ENCODE data around the gene OR2H2. TPM values are rescaled to one million over a fixed set of nuclear protein-coding genes. Genes with fewer than 3 reads are reported as not detected.

The OR2H2 gene
- total RNA-seq, 4 donors from 2014 or later: not detected

DNA sequence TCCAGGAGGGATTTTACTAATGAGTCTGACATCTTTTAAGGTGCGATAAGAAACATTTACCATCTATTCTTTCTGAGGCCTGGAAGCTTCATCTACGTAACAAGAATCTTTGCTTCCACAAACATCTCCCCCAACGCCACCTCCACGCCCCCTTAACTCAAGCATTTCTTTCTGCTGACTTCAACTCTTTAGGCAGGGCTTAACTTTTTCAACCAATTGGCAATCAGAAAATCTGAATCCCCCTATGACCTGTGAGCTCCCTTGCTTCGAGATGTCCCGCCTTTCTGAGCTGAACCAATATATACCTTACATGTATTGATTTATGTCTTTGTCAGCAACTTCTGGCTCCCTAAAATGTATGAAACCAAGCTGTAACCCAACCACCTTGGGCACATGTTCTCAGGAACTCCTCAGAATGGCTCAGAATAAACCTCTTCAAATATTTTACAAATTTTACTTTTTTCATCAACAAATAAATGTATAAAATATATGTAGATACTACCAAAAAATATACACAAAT lies 11.5 kb downstream of the OR2H2 start:
- H3K36me3 ChIP-seq: no peaks in the 10 kb centered on the region
- no peaks in the 10 kb centered on the region for H3K4me1 ChIP-seq
- no peak overlapping the region for H3K27ac ChIP-seq
- no peaks in the 10 kb centered on the region for H3K27me3 ChIP-seq
- no peak for TF ChIP-seq POLR2A (IDR thresholded peaks at IDR 0.05)
- TF ChIP-seq, protein P1, sequence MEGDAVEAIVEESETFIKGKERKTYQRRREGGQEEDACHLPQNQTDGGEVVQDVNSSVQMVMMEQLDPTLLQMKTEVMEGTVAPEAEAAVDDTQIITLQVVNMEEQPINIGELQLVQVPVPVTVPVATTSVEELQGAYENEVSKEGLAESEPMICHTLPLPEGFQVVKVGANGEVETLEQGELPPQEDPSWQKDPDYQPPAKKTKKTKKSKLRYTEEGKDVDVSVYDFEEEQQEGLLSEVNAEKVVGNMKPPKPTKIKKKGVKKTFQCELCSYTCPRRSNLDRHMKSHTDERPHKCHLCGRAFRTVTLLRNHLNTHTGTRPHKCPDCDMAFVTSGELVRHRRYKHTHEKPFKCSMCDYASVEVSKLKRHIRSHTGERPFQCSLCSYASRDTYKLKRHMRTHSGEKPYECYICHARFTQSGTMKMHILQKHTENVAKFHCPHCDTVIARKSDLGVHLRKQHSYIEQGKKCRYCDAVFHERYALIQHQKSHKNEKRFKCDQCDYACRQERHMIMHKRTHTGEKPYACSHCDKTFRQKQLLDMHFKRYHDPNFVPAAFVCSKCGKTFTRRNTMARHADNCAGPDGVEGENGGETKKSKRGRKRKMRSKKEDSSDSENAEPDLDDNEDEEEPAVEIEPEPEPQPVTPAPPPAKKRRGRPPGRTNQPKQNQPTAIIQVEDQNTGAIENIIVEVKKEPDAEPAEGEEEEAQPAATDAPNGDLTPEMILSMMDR (IDR thresholded peaks at IDR 0.05): no peak
- H3K9me3 ChIP-seq: no peaks in the 10 kb centered on the region
- DNase-seq: no peak
- no peak overlapping the region for H3K4me3 ChIP-seq

DNA sequence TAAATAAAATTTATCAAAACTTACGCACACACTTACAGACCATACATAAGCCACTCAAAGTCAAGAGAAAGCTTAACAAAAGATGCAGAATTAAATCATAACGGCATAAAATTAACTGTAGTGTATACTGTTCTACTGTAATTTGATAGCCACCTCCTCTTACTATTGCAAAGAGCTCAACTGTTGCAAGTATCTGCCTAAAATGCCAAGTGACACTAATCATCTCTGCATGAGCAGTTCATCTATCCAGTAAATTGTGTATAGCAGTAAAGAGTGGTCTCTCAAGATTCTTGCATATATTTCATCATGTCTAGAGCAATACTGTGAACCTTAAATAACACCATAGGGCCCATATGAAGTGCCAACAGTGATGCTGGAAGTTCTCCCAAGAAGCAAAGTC lies 12.3 kb downstream of the OR2H2 start:
- Histone ChIP-seq H3K36me3 (no peaks in the 10 kb centered on the region), H3K27ac (no peak overlapping the region)
- TF ChIP-seq, protein P1 (IDR thresholded peaks at IDR 0.05): no peak
- no peak for TF ChIP-seq POLR2A (IDR thresholded peaks at IDR 0.05)

DNA sequence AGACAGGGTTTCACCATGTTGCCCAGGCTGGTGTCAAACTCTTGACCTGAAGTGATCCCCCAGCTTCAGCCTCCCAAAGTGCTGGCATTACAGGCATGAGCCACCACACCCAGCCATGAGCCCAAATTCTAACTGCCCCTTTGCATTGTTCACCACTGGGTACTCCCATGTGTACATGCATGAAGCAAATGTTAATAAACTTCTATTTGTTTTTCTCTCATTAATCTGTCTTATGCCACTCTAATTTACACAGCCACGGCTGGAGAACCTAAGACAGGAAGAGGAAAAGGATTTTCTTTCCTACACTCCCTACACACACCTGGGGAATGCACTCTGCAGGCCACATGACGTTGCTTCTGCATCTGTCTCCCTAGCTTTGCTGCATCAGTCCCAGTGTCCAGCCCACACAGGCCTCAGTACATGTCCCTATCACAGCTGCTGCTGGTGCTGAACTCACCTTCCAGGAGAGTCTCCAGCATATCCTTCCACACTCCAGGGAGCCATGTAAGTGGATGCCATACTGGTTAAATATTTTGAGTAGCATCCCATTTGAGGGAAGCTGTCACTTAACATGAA lies 13.3 kb downstream of the OR2H2 start:
- TF ChIP-seq, protein P1 (IDR thresholded peaks at IDR 0.05): no peak
- no peak for TF ChIP-seq POLR2A (IDR thresholded peaks at IDR 0.05)
- H3K27me3 ChIP-seq: no peaks in the 10 kb centered on the region

More for the DNA sequence above, 12.3 kb downstream of the OR2H2 start:
- Histone ChIP-seq H3K4me1 (no peaks in the 10 kb centered on the region), H3K4me3 (no peak overlapping the region), H3K9me3 (no peaks in the 10 kb centered on the region), H3K27me3 (no peaks in the 10 kb centered on the region)
- DNase-seq: no peak

DNA sequence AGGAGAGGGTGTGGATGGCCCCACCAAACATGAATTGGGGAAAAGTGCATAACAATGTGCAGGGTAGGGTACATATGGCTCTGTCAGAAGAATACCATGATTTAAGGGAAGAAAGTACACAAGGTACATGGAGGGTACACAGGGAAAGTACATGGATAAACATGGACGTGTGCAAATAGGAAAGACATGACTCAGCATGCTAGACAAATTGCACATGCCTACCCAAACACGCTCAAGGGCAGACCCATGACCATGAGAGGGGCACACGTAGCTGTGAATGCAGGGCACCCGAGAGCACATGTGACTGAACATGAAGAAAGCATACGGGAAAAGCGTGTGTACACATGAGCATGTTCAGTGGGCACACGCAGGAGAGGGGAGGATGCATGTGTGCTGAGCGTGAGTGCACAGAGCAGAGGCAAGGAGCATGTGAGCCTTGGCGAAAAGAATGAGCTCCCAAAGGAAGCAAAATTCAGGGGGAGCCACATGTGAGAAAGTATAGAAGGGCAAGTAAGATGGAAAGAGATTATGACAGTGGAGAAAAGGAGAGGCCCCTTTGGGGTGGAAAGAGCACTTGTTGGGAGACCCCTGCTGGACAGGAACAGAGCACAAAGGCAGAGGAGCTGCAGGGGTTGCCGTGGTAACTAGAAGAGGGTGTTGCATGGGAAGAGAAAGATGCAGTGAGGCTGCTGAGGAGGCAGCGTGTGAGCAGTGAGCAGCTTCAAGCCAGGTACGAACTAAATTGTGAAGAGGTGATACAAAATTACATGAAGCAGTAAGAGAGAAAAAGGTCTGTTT lies 17.8 kb downstream of the OR2H2 start:
- H3K36me3 ChIP-seq: no peaks in the 10 kb centered on the region

More for the DNA sequence above, 13.3 kb downstream of the OR2H2 start:
- DNase-seq: no peak
- no peaks in the 10 kb centered on the region for H3K4me1 ChIP-seq
- no peak overlapping the region for H3K4me3 ChIP-seq
- no peaks in the 10 kb centered on the region for H3K36me3 ChIP-seq
- no peaks in the 10 kb centered on the region for H3K9me3 ChIP-seq
- no peak overlapping the region for H3K27ac ChIP-seq

DNA sequence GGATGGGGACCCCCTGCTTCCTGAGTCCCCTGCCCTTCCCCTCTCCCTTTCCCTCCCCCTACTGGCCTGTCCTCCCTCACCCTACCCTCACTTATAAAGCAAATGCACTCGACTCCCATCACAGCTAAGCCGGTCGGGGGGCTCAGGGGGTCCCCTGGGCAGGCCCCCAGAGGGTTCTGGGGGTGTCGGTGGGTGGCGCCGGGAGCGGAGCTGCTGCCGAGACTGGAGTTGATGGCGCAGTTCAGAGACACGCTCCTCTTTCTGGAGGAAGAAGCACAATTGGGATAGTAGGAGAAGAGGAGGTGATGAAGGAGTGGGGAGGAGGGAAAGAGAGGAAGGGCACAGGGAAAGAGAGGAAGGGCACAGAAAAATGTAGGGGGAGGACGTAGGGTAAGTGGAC lies 18.5 kb downstream of the OR2H2 start:
- Histone ChIP-seq H3K27ac (no peak overlapping the region), H3K4me1 (no peaks in the 10 kb centered on the region), H3K4me3 (no peak overlapping the region), H3K9me3 (no peaks in the 10 kb centered on the region), H3K36me3 (no peaks in the 10 kb centered on the region), H3K27me3 (no peaks in the 10 kb centered on the region)
- TF ChIP-seq, protein P1 (IDR thresholded peaks at IDR 0.05): no peak
- no peak for TF ChIP-seq POLR2A (IDR thresholded peaks at IDR 0.05)
- DNase-seq: no peak

More for the DNA sequence above, 17.8 kb downstream of the OR2H2 start:
- no peak overlapping the region for H3K27ac ChIP-seq
- H3K27me3 ChIP-seq: no peaks in the 10 kb centered on the region
- no peaks in the 10 kb centered on the region for H3K4me1 ChIP-seq
- no peak overlapping the region for H3K4me3 ChIP-seq
- DNase-seq: no peak
- no peak for TF ChIP-seq POLR2A (IDR thresholded peaks at IDR 0.05)
- TF ChIP-seq, protein P1 (IDR thresholded peaks at IDR 0.05): no peak
- H3K9me3 ChIP-seq: no peaks in the 10 kb centered on the region

All from Peyer's patch (tissue), 4 donors.